Ovary (tissue), 9 donors: ENCODE results near the gene ZNF593OS. TPM values are rescaled to one million over a fixed set of nuclear protein-coding genes. Genes with fewer than 3 reads are reported as not detected.

Source experiments
- DNase-seq, 5 donors: peaks; one replicate each; pipeline ENCODE4 v3.0.0-alpha.2; 2019 to 2020
- H3K27ac ChIP-seq, 2 donors: fragments of 200-600 bp; one replicate each; pipeline versions ENCODE4 v1.5.1 to v1.8.0; 2019 to 2022
- H3K27me3 ChIP-seq: fragments of 200-600 bp; one replicate; pipeline ENCODE4 v1.8.0; 2022
- H3K36me3 ChIP-seq: fragments of 200-600 bp; sonication (generic); one replicate; pipeline ENCODE4 v1.5.1; 2019
- H3K4me1 ChIP-seq: one replicate; pipeline ENCODE4 v1.8.1; 2013; ENCODE audit warnings: mild to moderate bottlenecking, moderate library complexity; ENCODE audit not compliant: insufficient read depth
- H3K4me3 ChIP-seq: fragments of 200-600 bp; sonication (generic); one replicate; pipeline ENCODE4 v1.5.1; 2017
- H3K9me3 ChIP-seq, 2 donors: fragments of 200-600 bp in 1 of 2; sonication (generic) in 1 of 2; one replicate each; pipeline versions ENCODE4 v1.5.1 to v1.8.1; 2013 to 2019; ENCODE audit warnings: mild to moderate bottlenecking in 1 of 2, moderate library complexity in 1 of 2
- CTCF ChIP-seq, 3 donors: fragments of 450-650 bp in 2 of 3; fragments of 200-600 bp in 1 of 3; IDR thresholded peaks; one replicate each; pipeline versions ENCODE4 v1.5.1 to v1.8.0; 2016 to 2022; ENCODE audit warnings: antibody characterized with exemption in 3 of 3, mild to moderate bottlenecking in 1 of 3
- EP300 ChIP-seq: sonication (generic); formaldehyde crosslinking; IDR thresholded peaks from one replicate; pipeline ENCODE4 v1.6.1; 2017; ENCODE audit warnings: antibody characterized with exemption
- POLR2A ChIP-seq: fragments of 450-650 bp; IDR thresholded peaks from one replicate; pipeline ENCODE4 v1.6.1; 2017; ENCODE audit warnings: antibody characterized with exemption, mild to moderate bottlenecking, moderate library complexity
- WGBS, 3 donors: extraction: QIAGEN DNeasy Blood & Tissue Kit in 1 of 3; methylation state at CpG; one replicate each; pipeline versions ENCODE4 v1.1.5 to v1.1.7; 2013 to 2017; 5-methylcytosine and 5-hydroxymethylcytosine counted together
- intact Hi-C, 4 donors: fragments of 100-400 bp; cut with DNase I; formaldehyde crosslinking; loops; one replicate each; pipeline versions ENCODE4 v1.11.0 to v1.15.1; 2022 to 2023
- polyA plus RNA-seq, 2 donors: library from polyadenylated mRNA; stranded (reverse); fragments of 200-250 nt in 1 of 2; fragments of 350-450 nt in 1 of 2; fragmentation: Illumina TruSeq in 1 of 2; extraction: RNeasy Lipid Tissue Mini Kit (QIAGEN cat#74804) in 1 of 2; gene quantifications; one replicate each; pipeline ENCODE4 v1.2.3, GENCODE V29; 2013 to 2014
- total RNA-seq, 7 donors: library from RNA; depleted of rRNA in 2 of 7; stranded (reverse); fragments of >200 nt in 2 of 7; fragmentation: NEBNext Ultra II Directional in 3 of 7; extraction: Animal tissue kit (Norgen Biotek cat#: 25700) in 3 of 7; gene quantifications; one replicate each; pipeline versions ENCODE4 v1.1.0 to v1.2.4, GENCODE V29; 2016 to 2023
- donor health status: DM: no; HTN: no; CAD: no; lungs with moderate emphysema.
- donor health status: DM: no; HTN: no; CAD: no.
- donor health status: Bipolar disorder and iron deficiency.
- donor health status: DM: yes; HTN: yes; CAD: no.
- donor health status: DM: no; HTN: no; CAD: no.
- donor health status: DM: yes; HTN: yes; CAD: no.

Gene ZNF593OS
- total and polyA plus RNA-seq, 9 donors, result 0.54 TPM; not detected in 8

DNA sequence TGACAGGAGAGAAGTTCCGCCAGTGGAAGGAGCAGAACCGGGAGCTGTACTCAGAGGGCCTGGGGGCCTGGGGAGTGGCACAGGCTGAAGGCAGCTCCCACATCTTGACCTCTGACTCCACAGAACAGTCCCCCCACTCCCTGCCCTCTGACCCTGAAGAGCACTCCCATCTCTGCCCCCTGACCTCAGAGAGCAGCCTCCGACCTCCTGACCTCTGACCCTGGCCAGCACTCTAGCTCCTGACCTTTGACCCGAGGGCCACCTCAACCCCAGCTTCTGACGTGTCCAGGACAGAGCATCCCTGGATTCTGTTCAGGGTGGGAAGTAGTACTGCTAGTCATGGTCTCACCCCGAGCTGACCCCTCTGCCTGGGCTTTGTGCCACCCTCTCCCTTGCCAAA lies 17.7 kb upstream of the ZNF593OS start:
- Histone ChIP-seq H3K27me3 (no peaks in the 10 kb centered on the region), H3K9me3 (no peaks in the 10 kb centered on the region), H3K27ac (no peak overlapping the region), H3K36me3 (no peaks in the 10 kb centered on the region), H3K4me3 (no peak overlapping the region), H3K4me1 (no peaks in the 10 kb centered on the region)
- intact Hi-C loops, result no loop called here
- 57 to 67% (median 65%) methylated on average over 6 of the region's 6 CpGs for WGBS, 3 donors
- no peak for TF ChIP-seq EP300
- no peak for TF ChIP-seq POLR2A
- TF ChIP-seq CTCF (IDR thresholded peaks at IDR 0.05), result no peak
- no peak for DNase-seq

GRCh38 chr1:26188477-26188876 lies 16.8 kb upstream of the ZNF593OS start:
- Histone ChIP-seq H3K4me3 (no peak overlapping the region), H3K27me3 (no peaks in the 10 kb centered on the region), H3K4me1 (no peaks in the 10 kb centered on the region), H3K9me3 (no peaks in the 10 kb centered on the region), H3K36me3 (no peaks in the 10 kb centered on the region), H3K27ac (no peak overlapping the region)
- intact Hi-C loops, result no loop called here
- 81 to 90% (median 85%) methylated on average over 8 of the region's 8 CpGs for WGBS, 3 donors
- no peak for DNase-seq
- no peak for TF ChIP-seq POLR2A
- no peak for TF ChIP-seq EP300
- TF ChIP-seq CTCF (IDR thresholded peaks at IDR 0.05), result no peak

DNA sequence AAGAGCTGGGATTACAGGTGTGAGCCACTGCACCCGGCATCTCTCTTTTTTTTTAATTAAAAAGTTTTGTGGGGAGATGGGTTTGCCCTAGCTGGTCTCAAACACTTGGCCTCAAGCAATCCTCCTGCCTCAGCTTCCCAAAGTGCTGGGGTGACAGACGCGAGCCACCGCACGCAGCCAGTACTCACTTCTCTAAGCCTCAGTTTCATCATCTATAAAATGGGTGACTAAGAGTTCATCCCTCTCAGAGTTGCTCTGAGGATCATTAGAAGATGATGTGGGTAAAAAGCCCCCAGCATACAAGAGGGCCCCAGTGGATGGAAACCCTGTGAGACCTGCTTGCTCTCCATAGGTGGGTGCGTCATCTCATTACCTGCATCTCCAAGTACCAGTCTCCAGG lies 16.2 kb upstream of the ZNF593OS start:
- intact Hi-C loops, result no loop called here
- no peaks in the 10 kb centered on the region for H3K4me1 ChIP-seq
- H3K36me3 ChIP-seq, result no peaks in the 10 kb centered on the region
- DNase-seq, result no peak
- 95 to 96% (median 96%) methylated on average over 6 of the region's 6 CpGs for WGBS, 3 donors
- H3K4me3 ChIP-seq, result no peak overlapping the region
- no peak for TF ChIP-seq EP300
- no peaks in the 10 kb centered on the region for H3K9me3 ChIP-seq
- H3K27ac ChIP-seq, result no peak overlapping the region
- no peaks in the 10 kb centered on the region for H3K27me3 ChIP-seq

DNA sequence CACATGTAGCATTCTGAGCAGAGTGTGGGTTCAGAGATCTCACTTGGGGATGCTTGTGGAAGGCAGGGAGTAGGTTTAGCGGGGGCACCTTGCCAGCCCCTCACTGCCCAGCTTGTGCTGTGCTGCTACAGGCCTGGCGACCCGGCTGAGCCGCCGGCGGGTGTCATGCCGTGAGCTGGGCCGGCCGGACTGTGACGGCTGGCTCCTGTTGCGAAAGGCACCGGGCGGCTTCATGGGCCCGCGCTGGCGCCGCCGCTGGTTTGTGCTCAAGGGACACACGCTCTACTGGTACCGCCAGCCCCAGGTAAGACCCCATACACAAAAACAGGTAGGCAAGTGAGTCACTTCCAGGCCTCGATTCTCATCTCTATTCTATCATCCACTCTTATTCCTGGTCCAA lies 13.3 kb upstream of the ZNF593OS start:
- WGBS, 3 donors, result 91 to 94% (median 93%) methylated on average over 21 of the region's 21 CpGs
- Histone ChIP-seq H3K27me3 (no peaks in the 10 kb centered on the region), H3K4me1 (no peaks in the 10 kb centered on the region), H3K9me3 (no peaks in the 10 kb centered on the region), H3K4me3 (no peak overlapping the region), H3K27ac (no peak overlapping the region), H3K36me3 (no peaks in the 10 kb centered on the region)
- DNase-seq, result no peak
- intact Hi-C loops, result no loop called here
- TF ChIP-seq EP300, result no peak
- no peak for TF ChIP-seq CTCF (IDR thresholded peaks at IDR 0.05)
- no peak for TF ChIP-seq POLR2A

DNA sequence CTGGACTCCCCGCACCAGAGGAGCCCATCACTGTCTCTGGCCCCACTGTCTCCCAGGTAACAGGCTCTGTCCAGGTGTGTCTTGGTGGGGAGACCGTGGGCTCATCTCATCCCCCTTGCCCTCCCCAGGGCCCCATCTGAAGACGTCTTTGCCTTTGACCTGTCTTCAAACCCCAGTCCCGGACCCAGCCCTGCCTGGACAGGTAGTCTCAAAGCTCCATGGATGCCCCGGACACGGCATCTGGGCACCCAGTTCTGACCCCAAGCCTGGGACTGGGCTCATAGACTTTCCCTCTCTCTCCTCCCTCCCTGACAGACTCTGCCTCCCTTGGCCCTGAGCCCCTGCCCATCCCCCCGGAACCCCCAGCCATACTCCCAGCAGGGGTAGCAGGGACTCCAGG lies 12.5 kb upstream of the ZNF593OS start:
- Histone ChIP-seq H3K27ac (no peak overlapping the region), H3K4me1 (no peaks in the 10 kb centered on the region), H3K27me3 (no peaks in the 10 kb centered on the region), H3K9me3 (no peaks in the 10 kb centered on the region), H3K4me3 (no peak overlapping the region), H3K36me3 (no peaks in the 10 kb centered on the region)
- 86 to 89% (median 87%) methylated on average over 7 of the region's 7 CpGs for WGBS, 3 donors
- TF ChIP-seq EP300 (no peak), POLR2A (no peak), CTCF (IDR thresholded peaks at IDR 0.05) (no peak)
- intact Hi-C loops, result no loop called here
- DNase-seq, result no peak
